ENCODE data around the gene RIPOR2. TPM values are rescaled to one million over a fixed set of nuclear protein-coding genes. Genes with fewer than 3 reads are reported as not detected.
"Not testable (repeated sequence)": the region's sequence is repeated elsewhere in the genome, so short reads cannot be mapped to it uniquely, and the experiment has no call there.

The RIPOR2 gene
- total and polyA plus RNA-seq, 5 donors, result 0.59 to 2.9 (median 2.4) TPM

GRCh38 chr6:24924580-24925356 is 11.0 kb downstream of the RIPOR2 start:
- no peak overlapping the region for H3K27ac ChIP-seq (ENCODE audit: low read length)

GRCh38 chr6:24923885-24924401 is 11.8 kb downstream of the RIPOR2 start:
- Histone ChIP-seq H3K27ac (ENCODE audit: low read length) (no peak overlapping the region), H3K4me1 (ENCODE audit: control insufficient read depth, insufficient read depth, low read length) (peaks cover 3% of the 10 kb centered on the region), H3K9me3 (ENCODE audit: control insufficient read depth, low read length) (no peaks in the 10 kb centered on the region), H3K4me3 (ENCODE audit: low read length) (no peak overlapping the region), H3K27me3 (ENCODE audit: control insufficient read depth, insufficient read depth) (no peaks in the 10 kb centered on the region)
- 87% methylated on average over 8 of the region's 8 CpGs for WGBS
- intact Hi-C loops (cut with DNase I), result no loop called here
- ATAC-seq, result no peak
- DNase-seq, result no peak

More at GRCh38 chr6:24924580-24925356, 11.0 kb downstream of the RIPOR2 start:
- H3K4me1 ChIP-seq (ENCODE audit: control insufficient read depth, insufficient read depth, low read length), result no peaks in the 10 kb centered on the region
- DNase-seq (no peak), ATAC-seq (no peak)
- WGBS, result 79% methylated on average over 2 of the region's 2 CpGs
- intact Hi-C loops (cut with DNase I), result no loop called here
- H3K4me3 ChIP-seq (ENCODE audit: low read length), result no peak overlapping the region
- no peaks in the 10 kb centered on the region for H3K9me3 ChIP-seq (ENCODE audit: control insufficient read depth, low read length)
- no peaks in the 10 kb centered on the region for H3K27me3 ChIP-seq (ENCODE audit: control insufficient read depth, insufficient read depth)

GRCh38 chr6:24922814-24923213 is 12.9 kb downstream of the RIPOR2 start:
- no peak for ATAC-seq

GRCh38 chr6:24922170-24922569 is 13.6 kb downstream of the RIPOR2 start:
- Histone ChIP-seq H3K9me3 (ENCODE audit: control insufficient read depth, low read length) (no peaks in the 10 kb centered on the region), H3K4me1 (ENCODE audit: control insufficient read depth, insufficient read depth, low read length) (peaks cover 3% of the 10 kb centered on the region)

More at GRCh38 chr6:24922814-24923213, 12.9 kb downstream of the RIPOR2 start:
- WGBS, result 80% methylated on average over 2 of the region's 2 CpGs
- intact Hi-C loops (cut with DNase I), result no loop called here
- peaks cover 3% of the 10 kb centered on the region for H3K4me1 ChIP-seq (ENCODE audit: control insufficient read depth, insufficient read depth, low read length)
- no peaks in the 10 kb centered on the region for H3K27me3 ChIP-seq (ENCODE audit: control insufficient read depth, insufficient read depth)
- H3K9me3 ChIP-seq (ENCODE audit: control insufficient read depth, low read length), result no peaks in the 10 kb centered on the region
- no peak for DNase-seq
- H3K4me3 ChIP-seq (ENCODE audit: low read length), result no peak overlapping the region
- H3K27ac ChIP-seq (ENCODE audit: low read length), result no peak overlapping the region

GRCh38 chr6:24920136-24920535 is 15.6 kb downstream of the RIPOR2 start:
- Histone ChIP-seq H3K9me3 (ENCODE audit: control insufficient read depth, low read length) (no peaks in the 10 kb centered on the region), H3K27ac (ENCODE audit: low read length) (no peak overlapping the region), H3K4me3 (ENCODE audit: low read length) (no peak overlapping the region), H3K4me1 (ENCODE audit: control insufficient read depth, insufficient read depth, low read length) (peaks cover 3% of the 10 kb centered on the region), H3K27me3 (ENCODE audit: control insufficient read depth, insufficient read depth) (no peaks in the 10 kb centered on the region)
- intact Hi-C loops (cut with DNase I), result no loop called here
- ATAC-seq (no peak), DNase-seq (no peak)

More at GRCh38 chr6:24922170-24922569, 13.6 kb downstream of the RIPOR2 start:
- intact Hi-C loops (cut with DNase I), result no loop called here
- H3K4me3 ChIP-seq (ENCODE audit: low read length), result no peak overlapping the region
- no peak for DNase-seq
- H3K27ac ChIP-seq (ENCODE audit: low read length), result no peak overlapping the region
- 82% methylated on average over 4 of the region's 4 CpGs for WGBS
- H3K27me3 ChIP-seq (ENCODE audit: control insufficient read depth, insufficient read depth), result no peaks in the 10 kb centered on the region
- no peak for ATAC-seq

- intact Hi-C loops (cut with DNase I), result loop anchor here in 1 of 4 donors (10.0 kb wide), 1 partner anchor 76 kb away; no protein-coding TSS in a partner anchor
- Histone ChIP-seq H3K27me3 (ENCODE audit: control insufficient read depth, insufficient read depth) (no peaks in the 10 kb centered on the region), H3K9me3 (ENCODE audit: control insufficient read depth, low read length) (no peaks in the 10 kb centered on the region), H3K4me3 (ENCODE audit: low read length) (no peak overlapping the region), H3K27ac (ENCODE audit: low read length) (no peak overlapping the region), H3K4me1 (ENCODE audit: control insufficient read depth, insufficient read depth, low read length) (peaks cover 3% of the 10 kb centered on the region)
- 36% methylated on average over 12 of the region's 12 CpGs for WGBS
- ATAC-seq (peak; percentile 44 to 70), DNase-seq (no peak)
These were observed 16.5 kb downstream of the RIPOR2 start for GRCh38 chr6:24919056-24919892.

GRCh38 chr6:24918641-24919055 is 17.1 kb downstream of the RIPOR2 start:
- Histone ChIP-seq H3K4me1 (ENCODE audit: control insufficient read depth, insufficient read depth, low read length) (peaks cover 3% of the 10 kb centered on the region), H3K27me3 (ENCODE audit: control insufficient read depth, insufficient read depth) (no peaks in the 10 kb centered on the region), H3K4me3 (ENCODE audit: low read length) (no peak overlapping the region), H3K9me3 (ENCODE audit: control insufficient read depth, low read length) (no peaks in the 10 kb centered on the region), H3K27ac (ENCODE audit: low read length) (no peak overlapping the region)
- 84% methylated on average over 1 of the region's 1 CpG for WGBS
- intact Hi-C loops (cut with DNase I), result loop anchor here in 1 of 4 donors (10.0 kb wide), 1 partner anchor 76 kb away; no protein-coding TSS in a partner anchor
- DNase-seq (no peak), ATAC-seq (no peak)

GRCh38 chr6:24916496-24916895 is 19.3 kb downstream of the RIPOR2 start:
- 81% methylated on average over 5 of the region's 5 CpGs for WGBS
- no peaks in the 10 kb centered on the region for H3K27me3 ChIP-seq (ENCODE audit: control insufficient read depth, insufficient read depth)
- H3K4me3 ChIP-seq (ENCODE audit: low read length), result no peak overlapping the region
- H3K4me1 ChIP-seq (ENCODE audit: control insufficient read depth, insufficient read depth, low read length), result peaks cover 3% of the 10 kb centered on the region
- ATAC-seq, result peak in 1 of 2 donors; percentile 14
- no peak overlapping the region for H3K27ac ChIP-seq (ENCODE audit: low read length)
- intact Hi-C loops (cut with DNase I), result loop anchor here in 1 of 4 donors (10.0 kb wide), 1 partner anchor 78 kb away; no protein-coding TSS in a partner anchor
- H3K9me3 ChIP-seq (ENCODE audit: control insufficient read depth, low read length), result no peaks in the 10 kb centered on the region
- DNase-seq, result no peak

GRCh38 chr6:24915641-24916040 is 20.1 kb downstream of the RIPOR2 start:
- Histone ChIP-seq H3K4me3 (ENCODE audit: low read length) (no peak overlapping the region), H3K27ac (ENCODE audit: low read length) (no peak overlapping the region), H3K4me1 (ENCODE audit: control insufficient read depth, insufficient read depth, low read length) (peaks cover 3% of the 10 kb centered on the region), H3K27me3 (ENCODE audit: control insufficient read depth, insufficient read depth) (no peaks in the 10 kb centered on the region), H3K9me3 (ENCODE audit: control insufficient read depth, low read length) (no peaks in the 10 kb centered on the region)
- ATAC-seq (no peak), DNase-seq (no peak)
- 80% methylated on average over 5 of the region's 5 CpGs for WGBS
- intact Hi-C loops (cut with DNase I), result loop anchor here in 1 of 4 donors (10.0 kb wide), 1 partner anchor 79 kb away; no protein-coding TSS in a partner anchor

- intact Hi-C loops (cut with DNase I), result loop anchor here in 1 of 4 donors (10.0 kb wide), 1 partner anchor 81 kb away; no protein-coding TSS in a partner anchor
- H3K9me3 ChIP-seq (ENCODE audit: control insufficient read depth, low read length); H3K4me1 ChIP-seq (ENCODE audit: control insufficient read depth, insufficient read depth, low read length); DNase-seq; ATAC-seq; H3K27ac ChIP-seq (ENCODE audit: low read length); H3K27me3 ChIP-seq (ENCODE audit: control insufficient read depth, insufficient read depth); H3K4me3 ChIP-seq (ENCODE audit: low read length): not testable (repeated sequence)
- WGBS, result 97% methylated on average over 10 of the region's 10 CpGs
These were observed 21.7 kb downstream of the RIPOR2 start for GRCh38 chr6:24914082-24914481.
